ENCODE results near the gene CCDC116.
"Not testable (repeated sequence)": the region's sequence is repeated elsewhere in the genome, so short reads cannot be mapped to it uniquely, and the experiment has no call there.

Gene CCDC116

DNA sequence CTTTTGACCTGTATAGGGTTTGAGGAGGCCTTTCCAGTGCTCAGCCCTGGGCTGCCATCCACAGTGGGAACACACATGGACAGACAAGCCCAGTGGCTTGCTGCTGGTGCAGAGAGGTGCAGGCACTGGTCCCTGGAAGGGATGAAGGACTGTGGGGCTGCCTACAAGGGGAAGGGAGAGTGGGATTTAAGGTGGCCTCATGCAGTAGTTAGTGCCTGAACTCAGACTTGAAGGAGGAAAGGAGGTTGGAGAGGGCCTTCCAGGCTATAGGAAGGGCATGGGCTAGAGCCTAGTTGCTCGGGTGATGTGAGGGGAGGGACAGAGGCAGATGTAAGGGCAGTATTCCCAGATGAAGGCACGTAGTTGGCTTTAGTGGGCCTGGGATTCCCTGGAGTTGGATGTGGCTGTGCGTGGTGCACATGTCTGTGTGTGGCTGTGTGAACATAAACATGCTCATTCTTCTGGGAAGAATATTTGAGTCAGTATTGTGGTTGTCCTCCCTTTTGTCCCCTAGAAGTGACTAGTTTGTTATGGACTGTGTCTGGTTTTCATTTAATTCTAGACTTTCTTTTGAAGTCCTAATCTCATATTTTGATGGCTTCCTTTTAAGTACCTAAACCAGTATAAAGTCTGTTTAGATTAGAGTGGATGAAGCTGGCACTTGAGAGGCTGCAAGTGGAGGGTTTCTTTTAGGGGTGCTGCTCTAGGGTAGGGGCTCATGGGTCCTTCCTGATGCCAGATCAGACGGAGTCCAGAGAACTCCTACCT is 21.2 kb upstream of the CCDC116 start:
- DNase-seq (ENCODE audit: low read depth) = no peak

DNA sequence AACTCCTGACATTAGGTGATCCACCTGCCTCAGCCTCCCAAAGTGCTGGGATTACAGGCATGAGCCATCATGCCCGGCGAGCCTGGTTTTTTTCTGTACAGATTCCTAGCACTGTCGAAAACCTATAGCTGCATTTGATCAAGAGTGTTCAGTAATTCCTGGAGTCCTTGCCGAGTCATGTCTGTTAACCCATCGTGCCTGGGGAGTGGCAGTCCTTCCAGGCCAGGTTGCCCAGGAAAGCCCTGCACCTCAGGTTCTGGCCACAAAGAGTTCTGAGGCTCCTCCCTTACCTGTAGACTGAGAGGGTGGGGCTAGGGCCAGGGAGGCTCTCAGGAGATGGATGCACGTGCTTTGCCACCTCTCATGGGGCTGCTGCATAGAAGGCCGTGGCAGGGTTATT is 19.7 kb upstream of the CCDC116 start:
- DNase-seq (ENCODE audit: low read depth) = no peak
- TF ChIP-seq MYC (IDR thresholded peaks at IDR 0.05; ENCODE audit: low read depth, low read length) = no peak
- TF ChIP-seq, protein P1, sequence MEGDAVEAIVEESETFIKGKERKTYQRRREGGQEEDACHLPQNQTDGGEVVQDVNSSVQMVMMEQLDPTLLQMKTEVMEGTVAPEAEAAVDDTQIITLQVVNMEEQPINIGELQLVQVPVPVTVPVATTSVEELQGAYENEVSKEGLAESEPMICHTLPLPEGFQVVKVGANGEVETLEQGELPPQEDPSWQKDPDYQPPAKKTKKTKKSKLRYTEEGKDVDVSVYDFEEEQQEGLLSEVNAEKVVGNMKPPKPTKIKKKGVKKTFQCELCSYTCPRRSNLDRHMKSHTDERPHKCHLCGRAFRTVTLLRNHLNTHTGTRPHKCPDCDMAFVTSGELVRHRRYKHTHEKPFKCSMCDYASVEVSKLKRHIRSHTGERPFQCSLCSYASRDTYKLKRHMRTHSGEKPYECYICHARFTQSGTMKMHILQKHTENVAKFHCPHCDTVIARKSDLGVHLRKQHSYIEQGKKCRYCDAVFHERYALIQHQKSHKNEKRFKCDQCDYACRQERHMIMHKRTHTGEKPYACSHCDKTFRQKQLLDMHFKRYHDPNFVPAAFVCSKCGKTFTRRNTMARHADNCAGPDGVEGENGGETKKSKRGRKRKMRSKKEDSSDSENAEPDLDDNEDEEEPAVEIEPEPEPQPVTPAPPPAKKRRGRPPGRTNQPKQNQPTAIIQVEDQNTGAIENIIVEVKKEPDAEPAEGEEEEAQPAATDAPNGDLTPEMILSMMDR (IDR thresholded peaks at IDR 0.05; ENCODE audit: low read depth, low read length) = no peak
- no peak for TF ChIP-seq POLR2A (IDR thresholded peaks at IDR 0.05; ENCODE audit: extremely low read depth, insufficient read length)
- TF ChIP-seq, protein P2, sequence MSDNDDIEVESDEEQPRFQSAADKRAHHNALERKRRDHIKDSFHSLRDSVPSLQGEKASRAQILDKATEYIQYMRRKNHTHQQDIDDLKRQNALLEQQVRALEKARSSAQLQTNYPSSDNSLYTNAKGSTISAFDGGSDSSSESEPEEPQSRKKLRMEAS (IDR thresholded peaks at IDR 0.05; ENCODE audit: low read depth, low read length) = no peak
- no peak overlapping the region for H3K4me3 ChIP-seq (ENCODE audit: low read depth, low read length)

More for the DNA sequence above, 21.2 kb upstream of the CCDC116 start:
- H3K4me3 ChIP-seq (ENCODE audit: low read depth, low read length) = no peak overlapping the region
- TF ChIP-seq POLR2A (IDR thresholded peaks at IDR 0.05; ENCODE audit: extremely low read depth, insufficient read length) = no peak
- no peak for TF ChIP-seq MYC (IDR thresholded peaks at IDR 0.05; ENCODE audit: low read depth, low read length)
- TF ChIP-seq, protein P1 (IDR thresholded peaks at IDR 0.05; ENCODE audit: low read depth, low read length) = no peak
- TF ChIP-seq, protein P2 (IDR thresholded peaks at IDR 0.05; ENCODE audit: low read depth, low read length) = no peak

DNA sequence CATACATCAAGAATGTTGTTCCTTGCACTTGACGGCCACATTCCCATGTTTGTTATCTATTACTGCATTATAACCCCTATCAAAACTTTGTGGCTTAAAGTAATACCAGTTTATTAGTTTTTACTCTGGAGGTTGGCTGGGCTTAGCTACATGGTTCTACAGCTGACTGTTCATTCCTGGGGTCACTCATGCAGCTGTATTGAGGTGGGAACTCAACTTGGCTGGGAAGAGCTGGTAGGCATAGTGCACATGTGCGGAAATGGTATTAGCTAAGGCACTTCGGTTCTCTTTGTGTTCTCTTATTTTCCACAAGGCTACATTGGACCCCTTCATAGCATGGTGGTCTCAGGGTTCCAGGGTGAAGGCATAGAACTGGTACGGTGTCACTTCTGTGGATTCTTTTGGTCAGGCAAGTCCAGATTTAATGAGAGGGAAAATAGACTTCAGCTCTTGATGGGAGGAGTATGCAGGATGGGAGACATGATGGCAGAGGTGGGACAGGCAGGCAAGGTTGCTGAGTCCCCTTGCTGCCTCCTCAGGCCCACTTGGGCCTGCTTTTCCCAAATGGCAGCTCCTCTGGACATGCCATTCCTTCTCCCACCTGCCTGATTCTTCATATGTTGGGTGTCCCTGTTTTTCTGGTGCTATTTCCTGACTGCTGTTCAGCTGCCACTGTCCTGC is 18.9 kb upstream of the CCDC116 start:
- TF ChIP-seq, protein P1 (IDR thresholded peaks at IDR 0.05; ENCODE audit: low read depth, low read length) = no peak
- TF ChIP-seq MYC (IDR thresholded peaks at IDR 0.05; ENCODE audit: low read depth, low read length) (no peak), POLR2A (IDR thresholded peaks at IDR 0.05; ENCODE audit: extremely low read depth, insufficient read length) (no peak)
- TF ChIP-seq, protein P2 (IDR thresholded peaks at IDR 0.05; ENCODE audit: low read depth, low read length) = no peak
- DNase-seq (ENCODE audit: low read depth) = no peak

DNA sequence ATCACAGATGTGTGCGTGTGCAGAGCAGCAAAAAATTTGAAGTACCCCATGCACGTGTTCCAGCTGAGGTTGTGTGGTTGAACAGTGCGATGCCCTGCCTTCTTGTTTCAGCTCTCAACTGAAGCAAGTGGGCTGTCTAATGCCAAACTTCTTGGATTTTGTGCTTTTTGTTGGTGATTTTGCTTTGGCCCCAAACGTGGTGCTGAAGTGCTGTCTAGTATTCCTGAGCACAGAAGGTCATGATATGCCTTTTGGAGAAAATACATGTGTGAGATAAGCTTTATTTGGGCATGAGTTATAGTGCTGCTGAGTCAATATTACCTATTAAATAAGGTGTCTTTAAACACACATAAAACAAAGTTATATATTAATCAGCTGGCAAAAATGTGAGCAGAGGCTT is 16.8 kb upstream of the CCDC116 start:
- TF ChIP-seq, protein P2 (IDR thresholded peaks at IDR 0.05; ENCODE audit: low read depth, low read length) = no peak
- no peak for TF ChIP-seq MYC (IDR thresholded peaks at IDR 0.05; ENCODE audit: low read depth, low read length)
- no peak for TF ChIP-seq POLR2A (IDR thresholded peaks at IDR 0.05; ENCODE audit: extremely low read depth, insufficient read length)
- TF ChIP-seq, protein P1 (IDR thresholded peaks at IDR 0.05; ENCODE audit: low read depth, low read length) = no peak
- no peak overlapping the region for H3K4me3 ChIP-seq (ENCODE audit: low read depth, low read length)
- no peak for DNase-seq (ENCODE audit: low read depth)

More for the DNA sequence above, 18.9 kb upstream of the CCDC116 start:
- H3K4me3 ChIP-seq (ENCODE audit: low read depth, low read length) = no peak overlapping the region

DNA sequence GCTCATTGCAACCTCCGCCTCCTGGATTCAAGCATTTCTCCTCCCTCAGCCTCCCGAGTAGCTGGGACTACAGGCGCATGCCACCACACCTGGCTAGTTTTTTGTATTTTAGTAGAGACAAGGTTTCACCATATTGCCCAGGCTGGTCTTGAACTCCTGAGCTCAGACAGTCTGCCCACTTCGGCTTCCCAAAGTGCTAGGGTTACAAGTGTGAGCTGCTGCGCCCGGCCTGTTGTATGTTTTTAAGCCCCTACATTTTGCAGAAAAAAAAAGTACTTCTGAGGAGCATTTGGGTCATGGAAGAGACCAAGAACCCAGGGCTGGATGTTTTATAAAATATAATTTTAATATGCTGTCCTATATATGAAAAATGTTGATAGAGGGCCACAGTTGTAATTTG is 15.2 kb upstream of the CCDC116 start:
- not testable (repeated sequence) for H3K4me3 ChIP-seq (ENCODE audit: low read depth, low read length); DNase-seq (ENCODE audit: low read depth)

DNA sequence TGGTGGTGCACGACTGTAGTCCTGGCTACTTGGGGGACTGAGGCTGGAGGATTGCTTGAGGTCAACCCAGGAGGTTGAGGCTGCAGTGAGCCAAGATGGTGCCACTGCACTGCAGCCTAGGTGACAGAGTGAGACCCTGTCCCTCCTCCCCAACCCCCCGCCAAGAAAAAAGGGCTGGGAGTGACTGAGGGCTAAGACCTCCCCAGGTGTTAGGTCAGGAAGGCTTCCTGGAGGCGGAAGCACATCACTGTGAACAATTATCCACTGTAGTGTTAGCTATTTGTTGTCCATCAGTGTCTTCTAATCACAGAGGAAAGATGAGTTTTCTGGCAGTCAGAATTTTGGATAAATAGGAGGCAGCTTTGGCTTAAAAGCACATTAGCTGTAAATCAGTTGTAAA is 11.5 kb upstream of the CCDC116 start:
- no peak overlapping the region for H3K4me3 ChIP-seq (ENCODE audit: low read depth, low read length)
- no peak for DNase-seq (ENCODE audit: low read depth)
- TF ChIP-seq POLR2A (IDR thresholded peaks at IDR 0.05; ENCODE audit: extremely low read depth, insufficient read length) (no peak), MYC (IDR thresholded peaks at IDR 0.05; ENCODE audit: low read depth, low read length) (no peak)
- TF ChIP-seq, protein P1 (IDR thresholded peaks at IDR 0.05; ENCODE audit: low read depth, low read length) = no peak
- TF ChIP-seq, protein P2 (IDR thresholded peaks at IDR 0.05; ENCODE audit: low read depth, low read length) = no peak

Data from NB4 (cell line).